ENCODE measurements around the gene PKD2. TPM values are rescaled to one million over a fixed set of nuclear protein-coding genes. Genes with fewer than 3 reads are reported as not detected.
A peak's percentile ranks its signal among the peaks of the same experiment; 100 is the strongest.
"Not testable (repeated sequence)": the region's sequence is repeated elsewhere in the genome, so short reads cannot be mapped to it uniquely, and the experiment has no call there.

Gene PKD2
- total RNA-seq, 1 experiment from 2014 or later: 43.2 TPM

DNA sequence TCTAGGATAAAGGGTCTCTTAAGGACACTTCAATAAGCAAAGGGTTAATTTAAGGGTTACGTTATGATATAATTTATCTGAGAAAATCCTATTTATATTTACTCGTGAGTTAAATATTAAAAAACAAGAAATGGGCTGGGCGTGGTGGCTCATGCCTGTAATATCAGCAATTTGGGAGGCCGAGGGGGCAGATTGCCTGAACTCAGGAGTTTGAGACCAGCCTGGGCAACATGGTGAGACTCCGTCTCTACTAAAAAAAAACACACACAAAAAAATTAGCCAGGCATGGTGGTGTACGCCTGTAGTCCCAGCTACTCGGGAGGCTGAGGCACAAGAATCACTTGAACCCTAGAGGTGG lies 100.7 kb downstream of the PKD2 start:
- H3K4me1 ChIP-seq (replicated peaks): peaks cover 52% of the 10 kb centered on the region
- not testable (repeated sequence) for H3K4me3 ChIP-seq; DNase-seq (ENCODE audit: low read depth in 1 of 2, low spot score in 2 of 2); H3K27me3 ChIP-seq (replicated peaks); H3K36me3 ChIP-seq; H3K9me3 ChIP-seq (replicated peaks)
- peak overlapping the region; percentile 67 for H3K27ac ChIP-seq

DNA sequence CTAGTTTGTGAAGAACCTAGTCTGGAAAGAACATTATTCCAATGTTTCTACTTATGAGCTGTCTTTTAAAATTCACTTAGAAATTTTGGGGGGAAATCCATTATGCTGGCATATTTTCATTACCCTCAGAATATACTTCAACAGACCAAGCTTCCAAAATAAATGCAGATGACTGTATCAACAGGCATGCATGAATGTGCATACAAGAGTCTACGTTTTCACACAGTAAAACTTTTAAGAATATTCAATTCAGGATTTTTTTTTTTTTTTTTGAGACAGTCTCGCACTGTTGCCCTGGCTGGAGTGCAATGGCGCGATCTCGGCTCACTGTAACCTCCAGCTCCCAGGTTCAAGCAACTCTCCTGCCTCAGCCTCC lies 101.3 kb downstream of the PKD2 start:
- no peaks in the 10 kb centered on the region for H3K9me3 ChIP-seq (replicated peaks)
- no peak overlapping the region for H3K4me3 ChIP-seq
- DNase-seq (ENCODE audit: low read depth in 1 of 2, low spot score in 2 of 2): no peak
- H3K27ac ChIP-seq: no peak overlapping the region
- no peaks in the 10 kb centered on the region for H3K27me3 ChIP-seq (replicated peaks)
- peaks cover 52% of the 10 kb centered on the region for H3K4me1 ChIP-seq (replicated peaks)
- no peaks in the 10 kb centered on the region for H3K36me3 ChIP-seq

DNA sequence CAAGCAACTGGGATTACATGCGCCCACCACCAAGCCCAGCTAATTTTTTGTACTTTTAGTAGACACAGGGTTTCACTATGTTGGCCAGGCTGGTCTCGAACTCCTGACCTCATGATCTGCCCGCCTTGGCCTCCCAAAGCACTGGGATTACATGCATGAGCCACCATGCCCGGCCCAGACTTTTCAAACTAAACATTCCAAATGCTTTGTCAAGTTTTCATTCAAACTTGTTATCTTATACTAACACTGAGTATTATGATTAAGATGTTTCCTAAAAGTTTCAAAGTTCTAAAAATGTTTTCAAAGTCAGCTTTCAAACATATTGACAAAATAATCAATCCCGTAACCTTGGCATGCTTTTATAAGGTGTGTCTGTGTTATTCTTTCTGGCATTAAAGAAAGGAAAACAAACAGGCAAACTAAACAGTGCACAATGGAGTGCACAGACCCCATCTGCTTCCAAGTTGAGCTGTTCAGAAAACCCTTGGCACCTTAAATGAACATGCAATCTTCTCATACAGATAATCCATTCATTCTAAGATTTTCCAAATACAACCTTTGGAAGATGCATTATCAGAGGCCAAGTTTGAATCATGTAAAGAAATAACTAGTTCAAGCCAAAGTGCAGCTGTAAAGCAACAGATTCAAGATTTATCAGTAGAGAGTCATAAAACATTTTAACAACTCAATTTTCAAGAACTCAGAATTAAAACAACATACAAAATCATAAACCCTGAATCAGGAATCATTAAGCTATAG lies 101.9 kb downstream of the PKD2 start:
- Histone ChIP-seq H3K36me3 (no peaks in the 10 kb centered on the region), H3K4me1 (replicated peaks) (peaks cover 51% of the 10 kb centered on the region), H3K4me3 (no peak overlapping the region), H3K27me3 (replicated peaks) (no peaks in the 10 kb centered on the region), H3K9me3 (replicated peaks) (no peaks in the 10 kb centered on the region), H3K27ac (no peak overlapping the region)
- no peak for DNase-seq (ENCODE audit: low read depth in 1 of 2, low spot score in 2 of 2)

DNA sequence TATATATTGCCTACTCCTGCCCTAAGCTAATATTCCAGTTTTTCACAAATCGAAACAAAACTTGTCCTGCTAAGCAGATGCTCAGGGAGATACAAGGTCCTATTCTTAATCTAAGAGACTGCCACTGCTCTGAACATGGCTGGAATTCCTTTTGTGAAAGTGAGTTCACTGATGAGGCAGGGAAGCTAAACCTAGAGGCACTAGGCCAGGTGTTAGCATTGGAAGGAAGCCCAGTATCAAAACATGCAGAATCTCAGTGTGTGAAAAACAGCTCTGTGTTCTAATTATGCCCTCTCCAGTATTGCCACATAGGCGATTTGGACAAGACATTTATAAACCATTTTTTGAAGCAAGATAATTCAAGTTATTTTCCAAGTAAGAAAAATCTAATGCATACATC lies 103.4 kb downstream of the PKD2 start:
- H3K4me3 ChIP-seq: no peak overlapping the region
- H3K27ac ChIP-seq: no peak overlapping the region
- no peaks in the 10 kb centered on the region for H3K36me3 ChIP-seq
- peaks cover 35% of the 10 kb centered on the region for H3K4me1 ChIP-seq (replicated peaks)
- DNase-seq (ENCODE audit: low read depth in 1 of 2, low spot score in 2 of 2): no peak
- no peaks in the 10 kb centered on the region for H3K9me3 ChIP-seq (replicated peaks)
- H3K27me3 ChIP-seq (replicated peaks): no peaks in the 10 kb centered on the region

DNA sequence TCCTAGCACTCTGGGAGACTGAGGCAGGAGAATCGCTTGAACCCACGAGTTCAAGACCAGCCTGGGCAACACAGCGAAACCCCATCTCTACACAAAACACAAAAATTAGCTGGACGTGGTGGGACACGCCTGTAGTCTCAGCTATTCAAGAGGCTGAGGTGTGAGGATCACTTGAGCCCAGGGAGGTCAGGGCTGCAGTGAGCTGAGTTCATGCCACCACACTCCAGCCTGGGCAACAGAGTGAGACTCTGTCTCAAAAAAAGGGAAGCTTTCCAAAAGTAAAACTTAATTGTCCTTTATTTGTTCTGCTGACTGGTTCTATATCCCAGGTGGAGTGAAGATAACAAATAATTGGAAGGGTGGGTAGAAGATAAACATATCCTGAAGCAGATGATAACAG lies 105.4 kb downstream of the PKD2 start:
- Histone ChIP-seq H3K9me3 (replicated peaks) (no peaks in the 10 kb centered on the region), H3K4me3 (no peak overlapping the region), H3K4me1 (replicated peaks) (peaks cover 15% of the 10 kb centered on the region), H3K27ac (no peak overlapping the region), H3K27me3 (replicated peaks) (no peaks in the 10 kb centered on the region), H3K36me3 (no peaks in the 10 kb centered on the region; the same call in 1 of the 2 replicates)
- no peak for DNase-seq (ENCODE audit: low read depth in 1 of 2, low spot score in 2 of 2)

DNA sequence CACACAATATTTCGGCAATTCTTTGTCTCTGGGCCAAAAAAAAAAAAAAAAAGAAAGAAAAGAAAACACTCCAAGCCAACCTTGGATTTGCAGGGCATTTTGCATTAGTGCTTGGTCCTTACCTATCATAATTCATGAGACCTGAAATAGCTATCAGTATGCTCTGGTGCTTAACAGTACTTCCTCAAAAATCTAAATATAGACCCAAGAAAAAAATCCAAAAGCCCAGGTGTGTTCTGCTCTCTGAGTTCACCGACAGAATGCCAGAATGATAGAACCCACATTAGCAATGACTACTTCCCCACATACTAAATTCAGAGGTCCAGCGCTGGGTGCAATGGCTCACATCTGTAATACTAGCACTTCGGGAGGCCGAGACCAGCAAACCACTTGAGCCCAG lies 108.2 kb downstream of the PKD2 start:
- Histone ChIP-seq H3K36me3 (no peaks in the 10 kb centered on the region; the same call in 1 of the 2 replicates), H3K4me1 (replicated peaks) (no peaks in the 10 kb centered on the region)

DNA sequence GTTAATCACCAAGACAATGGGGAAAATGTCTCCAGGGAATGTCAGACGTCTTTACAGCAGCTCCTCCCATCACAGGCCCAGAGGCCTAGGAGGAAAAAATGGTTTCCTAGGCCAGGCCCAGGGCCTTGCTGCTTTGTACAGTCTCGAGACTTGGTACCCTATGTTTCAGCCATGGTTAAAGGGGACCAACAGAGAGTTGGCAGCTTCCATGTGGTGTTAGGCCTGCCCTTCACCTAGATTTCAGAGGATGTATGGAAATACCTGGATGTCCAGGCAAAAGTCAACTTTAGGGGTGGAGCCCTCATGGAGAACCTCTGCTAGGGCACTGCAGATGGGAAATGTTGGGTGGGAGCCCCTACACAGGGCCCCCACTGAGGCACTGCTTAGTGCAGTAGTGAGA lies 112.5 kb downstream of the PKD2 start:
- no peaks in the 10 kb centered on the region; the same call in 1 of the 2 replicates for H3K36me3 ChIP-seq
- H3K4me1 ChIP-seq (replicated peaks): peaks cover 7% of the 10 kb centered on the region
- H3K9me3 ChIP-seq (replicated peaks): peaks cover 9% of the 10 kb centered on the region
- H3K4me3 ChIP-seq: no peak overlapping the region
- no peak for DNase-seq (ENCODE audit: low read depth in 1 of 2, low spot score in 2 of 2)
- no peaks in the 10 kb centered on the region for H3K27me3 ChIP-seq (replicated peaks)
- H3K27ac ChIP-seq: no peak overlapping the region

More for the DNA sequence above, 108.2 kb downstream of the PKD2 start:
- no peak overlapping the region for H3K27ac ChIP-seq
- DNase-seq (ENCODE audit: low read depth in 1 of 2, low spot score in 2 of 2): no peak
- H3K9me3 ChIP-seq (replicated peaks): peaks cover 9% of the 10 kb centered on the region
- no peaks in the 10 kb centered on the region for H3K27me3 ChIP-seq (replicated peaks)
- H3K4me3 ChIP-seq: no peak overlapping the region

DNA sequence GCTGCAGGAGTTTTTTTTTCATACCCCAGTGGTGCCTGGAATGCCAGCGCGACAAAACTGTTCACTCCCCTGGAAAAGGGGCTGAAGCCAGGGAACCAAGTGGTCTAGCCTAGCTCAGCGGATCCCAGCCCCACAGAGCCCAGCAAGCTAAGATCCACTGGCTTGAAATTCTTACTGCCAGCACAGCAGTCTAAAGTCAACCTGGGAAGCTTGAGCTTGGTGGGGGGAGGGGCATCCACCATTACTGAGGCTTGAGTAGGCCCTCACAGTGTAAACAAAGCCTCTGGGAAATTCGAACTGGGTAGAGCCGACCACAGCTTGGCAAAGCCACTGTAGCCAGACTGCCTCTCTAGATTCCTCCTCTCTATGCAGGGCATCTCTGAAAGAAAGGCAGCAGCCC lies 114.8 kb downstream of the PKD2 start:
- peak in 1 of 2 experiments; percentile 10 for DNase-seq (ENCODE audit: low read depth in 1 of 2, low spot score in 2 of 2)
- not testable (repeated sequence) for H3K9me3 ChIP-seq (replicated peaks); H3K36me3 ChIP-seq; H3K4me3 ChIP-seq; H3K4me1 ChIP-seq (replicated peaks); H3K27me3 ChIP-seq (replicated peaks); H3K27ac ChIP-seq

Other genes starting within 250 kb of the PKD2 start
- gene IBSP, start 208.1 kb upstream of the PKD2 start, total RNA-seq (2014; rRNA removed; shearing (Covaris generic)): 0.19 and 0.21 TPM in 2 replicates
- gene MEPE, start 174.7 kb upstream of the PKD2 start, total RNA-seq (2014; rRNA removed; shearing (Covaris generic)): 0.24 TPM in 1 of 2 replicates, not detected in the other
- gene SPP1, start 31.9 kb upstream of the PKD2 start, total RNA-seq (2014; rRNA removed; shearing (Covaris generic)): 2.7 and 3.6 TPM in 2 replicates
- 11.9 and 14.5 TPM in 2 replicates for gene ABCG2, start 151.0 kb downstream of the PKD2 start, total RNA-seq (2014; rRNA removed; shearing (Covaris generic))

Data from SJSA1 (cell line).